ENCODE results near the gene MLX.

Gene MLX

DNA sequence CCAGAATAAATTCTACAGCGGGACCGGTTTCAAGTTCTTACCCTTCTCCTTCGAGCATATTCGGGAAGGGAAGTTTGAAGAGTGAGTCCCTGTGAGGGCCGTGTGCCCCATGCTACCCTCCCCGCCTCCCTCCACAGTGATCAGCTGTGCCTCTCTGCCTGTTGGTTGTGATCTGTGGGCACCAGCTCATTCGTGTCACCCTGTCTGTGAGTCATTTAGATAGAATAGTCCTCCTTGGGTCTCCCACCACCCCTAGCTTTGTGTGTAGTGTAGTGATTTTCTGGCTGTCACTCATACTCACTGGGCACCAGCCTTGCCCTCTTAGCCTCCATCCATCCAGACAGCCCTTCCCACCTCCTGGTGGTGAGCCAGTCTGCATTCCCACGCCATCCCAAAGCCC lies 45.9 kb upstream of the MLX start:
- H3K4me3 ChIP-seq (ENCODE audit: low read depth, low read length), result no peak overlapping the region
- TF ChIP-seq, protein P1, sequence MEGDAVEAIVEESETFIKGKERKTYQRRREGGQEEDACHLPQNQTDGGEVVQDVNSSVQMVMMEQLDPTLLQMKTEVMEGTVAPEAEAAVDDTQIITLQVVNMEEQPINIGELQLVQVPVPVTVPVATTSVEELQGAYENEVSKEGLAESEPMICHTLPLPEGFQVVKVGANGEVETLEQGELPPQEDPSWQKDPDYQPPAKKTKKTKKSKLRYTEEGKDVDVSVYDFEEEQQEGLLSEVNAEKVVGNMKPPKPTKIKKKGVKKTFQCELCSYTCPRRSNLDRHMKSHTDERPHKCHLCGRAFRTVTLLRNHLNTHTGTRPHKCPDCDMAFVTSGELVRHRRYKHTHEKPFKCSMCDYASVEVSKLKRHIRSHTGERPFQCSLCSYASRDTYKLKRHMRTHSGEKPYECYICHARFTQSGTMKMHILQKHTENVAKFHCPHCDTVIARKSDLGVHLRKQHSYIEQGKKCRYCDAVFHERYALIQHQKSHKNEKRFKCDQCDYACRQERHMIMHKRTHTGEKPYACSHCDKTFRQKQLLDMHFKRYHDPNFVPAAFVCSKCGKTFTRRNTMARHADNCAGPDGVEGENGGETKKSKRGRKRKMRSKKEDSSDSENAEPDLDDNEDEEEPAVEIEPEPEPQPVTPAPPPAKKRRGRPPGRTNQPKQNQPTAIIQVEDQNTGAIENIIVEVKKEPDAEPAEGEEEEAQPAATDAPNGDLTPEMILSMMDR (IDR thresholded peaks at IDR 0.05; ENCODE audit: borderline replicate concordance, insufficient read depth, low read depth, low read length), result no peak

DNA sequence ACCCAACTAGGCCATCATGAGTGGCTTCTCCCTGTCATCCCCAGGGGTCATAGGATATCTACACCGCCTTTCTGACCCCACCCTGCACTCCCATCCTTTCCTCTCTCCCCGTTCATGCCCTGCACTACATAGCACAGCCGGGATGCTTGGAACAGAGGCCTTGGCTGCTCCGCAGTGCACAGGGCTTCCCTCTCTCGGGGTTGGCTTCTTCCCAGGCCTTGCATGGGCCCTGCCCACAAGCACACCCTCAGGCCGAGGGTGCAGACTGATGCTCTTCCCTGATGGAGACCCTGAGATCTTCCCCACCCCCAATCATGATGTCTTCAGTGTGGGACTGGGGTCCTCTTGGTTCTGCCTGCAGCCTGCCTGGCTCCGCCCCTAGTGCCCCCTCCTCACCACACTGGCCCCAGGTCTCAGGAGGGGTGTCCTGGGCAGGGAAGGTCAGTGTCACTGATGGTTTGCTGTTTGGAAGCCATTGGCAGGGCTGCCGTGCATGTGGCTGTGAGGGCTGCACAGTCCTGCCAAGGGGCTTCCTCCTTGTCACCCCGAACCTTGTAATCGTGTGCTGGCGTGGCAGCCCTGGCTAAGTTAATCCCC lies 45.1 kb upstream of the MLX start:
- no peak overlapping the region for H3K4me3 ChIP-seq (ENCODE audit: low read depth, low read length)
- TF ChIP-seq, protein P1 (IDR thresholded peaks at IDR 0.05; ENCODE audit: borderline replicate concordance, insufficient read depth, low read depth, low read length), result no peak

DNA sequence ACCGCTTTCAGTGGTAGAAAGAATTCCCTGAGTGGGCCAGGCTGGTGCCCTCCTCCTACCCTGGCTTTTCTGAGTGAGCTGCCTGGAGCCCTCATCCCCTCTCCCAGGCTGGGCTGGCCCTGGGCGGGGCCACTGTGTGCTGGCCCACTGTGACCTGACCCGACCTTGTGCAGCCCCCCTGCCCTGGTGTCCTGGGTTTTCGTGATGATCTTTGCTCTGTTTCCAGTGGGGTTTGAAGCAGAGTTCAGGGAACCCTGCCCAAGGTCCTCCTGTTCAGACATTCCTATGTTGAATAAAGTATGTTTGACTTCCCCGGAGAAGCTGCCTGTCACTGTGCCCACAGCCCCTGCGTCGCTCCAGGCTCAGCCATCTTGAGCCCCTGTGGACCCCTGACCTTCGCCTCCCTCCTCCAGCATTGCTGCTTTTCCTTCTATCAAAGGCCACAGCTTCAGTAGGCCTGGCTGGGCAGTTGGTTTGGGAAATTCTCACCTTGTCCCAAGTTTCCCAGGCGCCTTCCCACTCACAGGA lies 44.6 kb upstream of the MLX start:
- TF ChIP-seq, protein P1 (IDR thresholded peaks at IDR 0.05; ENCODE audit: borderline replicate concordance, insufficient read depth, low read depth, low read length), result no peak
- H3K4me3 ChIP-seq (ENCODE audit: low read depth, low read length), result no peak overlapping the region

DNA sequence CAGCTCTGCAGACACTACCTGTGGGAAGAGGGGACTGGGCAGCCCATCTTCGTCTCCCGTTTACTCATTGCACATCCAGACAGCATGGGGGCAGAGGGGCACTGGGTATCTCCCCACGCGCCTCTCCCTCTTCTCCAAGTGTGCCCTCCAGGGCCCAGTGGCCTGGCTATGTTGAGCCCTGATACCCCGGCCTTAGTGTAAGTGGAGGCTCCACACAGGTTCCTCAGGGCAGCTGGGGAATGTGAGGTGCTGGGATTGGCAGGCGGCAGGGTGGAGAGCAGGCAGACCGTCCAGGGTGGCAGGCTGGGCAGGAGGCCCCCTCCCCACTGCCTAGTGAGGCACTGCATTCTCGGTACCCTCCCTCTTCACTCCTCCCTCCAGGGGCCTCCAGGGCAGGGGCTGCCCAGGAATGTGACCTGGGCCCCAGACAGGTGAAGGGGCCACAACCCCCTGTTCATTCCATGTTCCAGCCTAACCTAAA lies 44.1 kb upstream of the MLX start:
- H3K4me3 ChIP-seq (ENCODE audit: low read depth, low read length), result no peak overlapping the region
- TF ChIP-seq, protein P1 (IDR thresholded peaks at IDR 0.05; ENCODE audit: borderline replicate concordance, insufficient read depth, low read depth, low read length), result no peak

DNA sequence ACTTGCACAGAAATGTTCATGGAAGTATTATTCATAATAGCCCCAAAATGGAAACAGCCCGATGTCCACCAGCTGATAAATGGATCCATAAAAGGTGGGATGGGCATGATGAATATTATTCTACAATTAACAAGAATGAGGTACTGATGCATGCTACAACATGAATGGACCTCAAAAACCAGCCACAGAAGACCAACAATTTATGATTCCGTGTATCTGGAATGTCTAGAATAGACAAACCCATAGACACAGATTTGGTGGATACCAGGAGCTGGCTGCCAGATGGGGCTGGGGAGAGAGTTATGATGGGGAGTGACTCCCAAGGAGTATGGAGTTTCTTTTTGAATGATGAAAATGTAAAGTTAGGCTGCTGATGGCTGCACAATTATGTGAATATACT lies 41.7 kb upstream of the MLX start:
- no peak overlapping the region for H3K4me3 ChIP-seq (ENCODE audit: low read depth, low read length)
- TF ChIP-seq, protein P1 (IDR thresholded peaks at IDR 0.05; ENCODE audit: borderline replicate concordance, insufficient read depth, low read depth, low read length), result no peak

DNA sequence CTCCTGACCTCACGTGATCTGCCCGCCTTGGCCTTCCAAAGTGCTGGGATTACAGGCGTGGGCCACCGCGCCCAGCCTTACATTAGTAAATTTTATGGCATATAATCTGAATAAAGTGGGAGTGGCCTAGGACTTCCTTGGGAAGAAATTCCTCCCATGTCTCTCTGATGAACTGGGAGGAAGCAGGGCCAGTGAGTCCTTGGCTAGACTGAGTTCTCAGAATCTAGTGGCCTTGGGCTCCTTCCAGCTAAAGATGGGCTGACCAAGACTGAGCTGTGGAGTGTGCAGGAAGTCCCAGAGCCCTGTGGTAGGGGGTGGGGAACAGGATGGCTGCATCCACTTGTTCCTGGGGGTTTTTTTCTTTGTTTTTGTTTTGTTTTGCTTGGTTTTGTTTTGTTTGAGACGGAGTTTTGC lies 40.9 kb upstream of the MLX start:
- no peak overlapping the region for H3K4me3 ChIP-seq (ENCODE audit: low read depth, low read length)
- TF ChIP-seq, protein P1 (IDR thresholded peaks at IDR 0.05; ENCODE audit: borderline replicate concordance, insufficient read depth, low read depth, low read length), result no peak

DNA sequence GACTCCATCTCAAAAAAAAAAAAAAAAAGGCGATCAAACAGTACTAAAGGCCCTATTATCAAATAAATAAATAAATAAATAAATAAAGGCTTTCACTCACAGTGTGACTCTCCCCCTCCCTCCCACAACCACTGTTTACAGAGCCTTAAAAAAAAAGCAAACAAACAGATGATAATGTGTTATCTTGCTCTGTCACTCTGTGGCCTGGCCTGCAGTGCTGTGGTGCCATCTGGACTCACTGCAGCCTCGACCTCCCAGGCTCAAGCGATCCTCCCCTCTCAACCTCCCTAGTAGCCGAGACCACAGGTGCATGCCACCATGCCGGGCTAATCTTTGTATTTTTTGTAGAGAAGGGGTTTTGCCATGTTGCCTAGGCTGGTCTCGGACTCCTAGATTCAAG lies 39.0 kb upstream of the MLX start:
- H3K4me3 ChIP-seq (ENCODE audit: low read depth, low read length), result no peak overlapping the region

More for the DNA sequence above, 39.0 kb upstream of the MLX start:
- TF ChIP-seq, protein P1 (IDR thresholded peaks at IDR 0.05; ENCODE audit: borderline replicate concordance, insufficient read depth, low read depth, low read length), result no peak

All from GM12875 (cell line).